Keratinocyte (primary cell): ENCODE data around the gene DOCK1. TPM values are rescaled to one million over a fixed set of nuclear protein-coding genes. Genes with fewer than 3 reads are reported as not detected.

Source experiments
- DNase-seq: peaks from one replicate; pipeline ENCODE4 v3.0.0-alpha.2; 2011; ENCODE audit warnings: low read depth, missing footprints, low spot score
- FAIRE-seq: peaks from 2 replicates; lab custom pipeline; 2011; peaks lifted over from hg19 to GRCh38; lab: Jason Lieb, UNC
- H2AFZ ChIP-seq: 2 replicates; pipeline ENCODE4 v1.6.0; 2012; ENCODE audit warnings: low read length, control low read depth, inconsistent platforms; ENCODE audit not compliant: control insufficient read depth
- H3K27ac ChIP-seq: 2 replicates; pipeline ENCODE4 v1.5.1; 2011; ENCODE audit warnings: low read length; ENCODE audit not compliant: control insufficient read depth, insufficient read depth
- H3K27me3 ChIP-seq: 3 replicates; pipeline ENCODE4 v1.6.0; 2011; ENCODE audit warnings: low read length; ENCODE audit not compliant: control insufficient read depth, insufficient read depth; ENCODE audit errors: extremely low read depth
- H3K36me3 ChIP-seq, 2 experiments: 2 replicates in 1 of 2; 3 replicates in 1 of 2; pipeline ENCODE4 v1.5.1; 2011; ENCODE audit warnings: low read length in 2 of 2, mild to moderate bottlenecking in 1 of 2; ENCODE audit not compliant: control insufficient read depth in 2 of 2, insufficient read depth in 2 of 2; ENCODE audit errors: extremely low read depth in 1 of 2
- H3K4me1 ChIP-seq: 3 replicates; pipeline ENCODE4 v1.5.1; 2011; ENCODE audit warnings: low read length; ENCODE audit not compliant: control insufficient read depth, insufficient read depth; ENCODE audit errors: extremely low read depth
- H3K4me2 ChIP-seq: 3 replicates; pipeline ENCODE4 v1.6.0; 2011; ENCODE audit warnings: low read depth, low read length; ENCODE audit not compliant: control insufficient read depth, insufficient read depth; ENCODE audit errors: extremely low read depth
- H3K4me3 ChIP-seq, 3 experiments: fragments of 200-600 bp in 1 of 3; sonication (generic) in 1 of 3; 2 replicates in 2 of 3; 3 replicates in 1 of 3; pipeline ENCODE4 v1.5.1; 2011 to 2016; ENCODE audit warnings: low read length in 3 of 3, mild to moderate bottlenecking in 3 of 3, control low read depth in 2 of 3, inconsistent platforms in 1 of 3, low read depth in 1 of 3, mixed read lengths in 1 of 3, mixed run types in 1 of 3, moderate library complexity in 1 of 3; ENCODE audit not compliant: control insufficient read depth in 2 of 3, insufficient read depth in 2 of 3; ENCODE audit errors: extremely low read depth in 1 of 3
- H3K79me2 ChIP-seq: 2 replicates; pipeline ENCODE4 v1.6.0; 2012; ENCODE audit warnings: low read length; ENCODE audit not compliant: control insufficient read depth, insufficient read depth
- H3K9ac ChIP-seq: 3 replicates; pipeline ENCODE4 v1.6.0; 2011; ENCODE audit warnings: low read length; ENCODE audit not compliant: control insufficient read depth, insufficient read depth; ENCODE audit errors: extremely low read depth
- H3K9me1 ChIP-seq: 3 replicates; pipeline ENCODE4 v1.6.0; 2011; ENCODE audit warnings: low read length; ENCODE audit not compliant: control insufficient read depth, insufficient read depth; ENCODE audit errors: extremely low read depth
- H3K9me3 ChIP-seq: 2 replicates; pipeline ENCODE4 v1.5.1; 2012; ENCODE audit warnings: low read depth, low read length; ENCODE audit not compliant: control insufficient read depth
- H4K20me1 ChIP-seq: 3 replicates; pipeline ENCODE4 v1.6.0; 2011; ENCODE audit warnings: low read length; ENCODE audit not compliant: control insufficient read depth, insufficient read depth; ENCODE audit errors: extremely low read depth
- EZH2 ChIP-seq: IDR thresholded peaks from one replicate; pipeline ENCODE4 v1.6.1; 2012; ENCODE audit warnings: inconsistent platforms, mild to moderate bottlenecking, low read length, moderate library complexity
- dilution Hi-C: fragments of 300-500 bp; cut with MboI; formaldehyde crosslinking; loops from one replicate; pipeline ENCODE4 v1.7.0; 2020; ENCODE audit warnings: low sequenced_read_pairs; ENCODE audit not compliant: extremely low pct_ligation_motif_present
- polyA plus RNA-seq, 5 experiments: library from polyadenylated mRNA; depleted of rRNA in 3 of 5; stranded (reverse) in 3 of 5; stranded (forward) in 1 of 5; unstranded in 1 of 5; fragments of >200 nt; gene quantifications; 1 replicate in 1 of 5; 2 replicates in 3 of 5; 3 replicates in 1 of 5; pipeline versions ENCODE4 v1.2.1 to v1.2.3, GENCODE V29; 2011 to 2012; ENCODE audit warnings: missing spikeins in 2 of 5, low read depth in 1 of 5, low replicate concordance in 1 of 5
- TF ChIP-seq, protein P1 (sequence below), 3 experiments: IDR thresholded peaks in 1 of 3; conservative IDR thresholded peaks in 1 of 3; optimal IDR thresholded peaks in 1 of 3; 2 replicates in 2 of 3; 3 replicates in 1 of 3; pipeline versions ENCODE3 to v1.5.1; 2011; ENCODE audit warnings: low read length in 3 of 3, mild to moderate bottlenecking in 3 of 3, moderate library complexity in 2 of 3, control low read depth in 1 of 3, inconsistent platforms in 1 of 3; ENCODE audit not compliant: insufficient read depth in 2 of 3; ENCODE audit errors: extremely low read depth in 1 of 3

The DOCK1 gene
- polyA plus RNA-seq, 1 donor (not counting 4 experiments of a cell fraction or from before 2014, with no cell fraction given), result 15.7 TPM

GRCh38 chr10:126949161-126949503 is 43.9 kb downstream of the DOCK1 start:
- no peak overlapping the region for H3K4me3 ChIP-seq
- FAIRE-seq, result no peak
- H3K79me2 ChIP-seq, result peaks cover 92% of the 10 kb centered on the region
- H3K4me2 ChIP-seq, result no peak overlapping the region
- no peak for DNase-seq
- peaks cover 8% of the 10 kb centered on the region for H3K9me3 ChIP-seq
- TF ChIP-seq, protein P1, sequence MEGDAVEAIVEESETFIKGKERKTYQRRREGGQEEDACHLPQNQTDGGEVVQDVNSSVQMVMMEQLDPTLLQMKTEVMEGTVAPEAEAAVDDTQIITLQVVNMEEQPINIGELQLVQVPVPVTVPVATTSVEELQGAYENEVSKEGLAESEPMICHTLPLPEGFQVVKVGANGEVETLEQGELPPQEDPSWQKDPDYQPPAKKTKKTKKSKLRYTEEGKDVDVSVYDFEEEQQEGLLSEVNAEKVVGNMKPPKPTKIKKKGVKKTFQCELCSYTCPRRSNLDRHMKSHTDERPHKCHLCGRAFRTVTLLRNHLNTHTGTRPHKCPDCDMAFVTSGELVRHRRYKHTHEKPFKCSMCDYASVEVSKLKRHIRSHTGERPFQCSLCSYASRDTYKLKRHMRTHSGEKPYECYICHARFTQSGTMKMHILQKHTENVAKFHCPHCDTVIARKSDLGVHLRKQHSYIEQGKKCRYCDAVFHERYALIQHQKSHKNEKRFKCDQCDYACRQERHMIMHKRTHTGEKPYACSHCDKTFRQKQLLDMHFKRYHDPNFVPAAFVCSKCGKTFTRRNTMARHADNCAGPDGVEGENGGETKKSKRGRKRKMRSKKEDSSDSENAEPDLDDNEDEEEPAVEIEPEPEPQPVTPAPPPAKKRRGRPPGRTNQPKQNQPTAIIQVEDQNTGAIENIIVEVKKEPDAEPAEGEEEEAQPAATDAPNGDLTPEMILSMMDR (optimal IDR thresholded peaks at IDR 0.05 in 1 of 3, IDR thresholded peaks at IDR 0.05 in 1 of 3, conservative IDR thresholded peaks at IDR 0.05 in 1 of 3; ENCODE audit: extremely low read depth in 1 of 3, insufficient read depth in 2 of 3, low read length in 3 of 3), result no peak
- no peak for TF ChIP-seq EZH2
- H2AFZ ChIP-seq, result no peak overlapping the region
- no peaks in the 10 kb centered on the region for H3K27me3 ChIP-seq
- dilution Hi-C loops, result no loop called here
- H3K27ac ChIP-seq, result no peak overlapping the region
- no peaks in the 10 kb centered on the region for H3K4me1 ChIP-seq
- H3K9ac ChIP-seq, result no peak overlapping the region
- peaks cover 4% of the 10 kb centered on the region for H4K20me1 ChIP-seq
- H3K36me3 ChIP-seq, result no peaks in the 10 kb centered on the region
- H3K9me1 ChIP-seq, result no peaks in the 10 kb centered on the region

- peaks cover 12% of the 10 kb centered on the region for H3K4me1 ChIP-seq
- no peak overlapping the region for H3K9ac ChIP-seq
- H3K36me3 ChIP-seq, result no peaks in the 10 kb centered on the region
- DNase-seq (no peak), FAIRE-seq (no peak)
- no peak overlapping the region for H3K27ac ChIP-seq
- no peaks in the 10 kb centered on the region for H3K27me3 ChIP-seq
- H4K20me1 ChIP-seq, result peaks cover 4% of the 10 kb centered on the region
- peaks cover 8% of the 10 kb centered on the region for H3K9me3 ChIP-seq
- H2AFZ ChIP-seq, result no peak overlapping the region
- H3K9me1 ChIP-seq, result no peaks in the 10 kb centered on the region
- TF ChIP-seq EZH2, result no peak
- TF ChIP-seq, protein P1 (optimal IDR thresholded peaks at IDR 0.05 in 1 of 3, IDR thresholded peaks at IDR 0.05 in 1 of 3, conservative IDR thresholded peaks at IDR 0.05 in 1 of 3; ENCODE audit: extremely low read depth in 1 of 3, insufficient read depth in 2 of 3, low read length in 3 of 3), result no peak
- no peak overlapping the region for H3K4me2 ChIP-seq
- no peak overlapping the region for H3K4me3 ChIP-seq
- peaks cover 89% of the 10 kb centered on the region for H3K79me2 ChIP-seq
- dilution Hi-C loops, result no loop called here
Observed at GRCh38 chr10:126950401-126951105, 45.3 kb downstream of the DOCK1 start.
